ENCODE data around the gene CNTNAP2.

DNA sequence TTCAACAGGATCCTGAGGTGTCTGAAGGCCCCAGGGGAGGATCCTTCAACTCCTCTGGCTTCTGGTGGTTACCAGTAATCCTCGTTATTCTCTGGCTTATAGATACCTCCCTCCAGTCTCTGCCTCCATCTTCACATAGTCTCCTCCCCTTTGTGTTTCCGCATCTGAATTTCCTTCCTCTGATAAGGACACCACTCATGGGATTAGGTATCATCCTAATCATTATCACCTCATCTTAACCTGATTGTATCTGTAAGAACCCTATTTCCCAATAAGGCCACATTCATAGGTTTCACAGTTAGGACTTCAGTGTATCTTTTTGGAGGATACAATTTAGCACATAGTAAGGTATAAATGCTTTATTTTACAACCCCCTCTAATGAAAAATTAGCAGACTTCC lies 1189.2 kb downstream of the CNTNAP2 start:
- no peak for TF ChIP-seq POLR2AphosphoS5 (IDR thresholded peaks at IDR 0.05; ENCODE audit: control insufficient read depth, insufficient read depth, low read depth, low read length)
- no peak for TF ChIP-seq TCF7 (IDR thresholded peaks at IDR 0.05; ENCODE audit: borderline replicate concordance)
- TF ChIP-seq CHCHD3 (CRISPR knock-in tag; IDR thresholded peaks at IDR 0.05): no peak
- TF ChIP-seq EZH2 (IDR thresholded peaks at IDR 0.05; ENCODE audit: borderline replicate concordance, low read depth, low read length): no peak
- TF ChIP-seq, protein P1, sequence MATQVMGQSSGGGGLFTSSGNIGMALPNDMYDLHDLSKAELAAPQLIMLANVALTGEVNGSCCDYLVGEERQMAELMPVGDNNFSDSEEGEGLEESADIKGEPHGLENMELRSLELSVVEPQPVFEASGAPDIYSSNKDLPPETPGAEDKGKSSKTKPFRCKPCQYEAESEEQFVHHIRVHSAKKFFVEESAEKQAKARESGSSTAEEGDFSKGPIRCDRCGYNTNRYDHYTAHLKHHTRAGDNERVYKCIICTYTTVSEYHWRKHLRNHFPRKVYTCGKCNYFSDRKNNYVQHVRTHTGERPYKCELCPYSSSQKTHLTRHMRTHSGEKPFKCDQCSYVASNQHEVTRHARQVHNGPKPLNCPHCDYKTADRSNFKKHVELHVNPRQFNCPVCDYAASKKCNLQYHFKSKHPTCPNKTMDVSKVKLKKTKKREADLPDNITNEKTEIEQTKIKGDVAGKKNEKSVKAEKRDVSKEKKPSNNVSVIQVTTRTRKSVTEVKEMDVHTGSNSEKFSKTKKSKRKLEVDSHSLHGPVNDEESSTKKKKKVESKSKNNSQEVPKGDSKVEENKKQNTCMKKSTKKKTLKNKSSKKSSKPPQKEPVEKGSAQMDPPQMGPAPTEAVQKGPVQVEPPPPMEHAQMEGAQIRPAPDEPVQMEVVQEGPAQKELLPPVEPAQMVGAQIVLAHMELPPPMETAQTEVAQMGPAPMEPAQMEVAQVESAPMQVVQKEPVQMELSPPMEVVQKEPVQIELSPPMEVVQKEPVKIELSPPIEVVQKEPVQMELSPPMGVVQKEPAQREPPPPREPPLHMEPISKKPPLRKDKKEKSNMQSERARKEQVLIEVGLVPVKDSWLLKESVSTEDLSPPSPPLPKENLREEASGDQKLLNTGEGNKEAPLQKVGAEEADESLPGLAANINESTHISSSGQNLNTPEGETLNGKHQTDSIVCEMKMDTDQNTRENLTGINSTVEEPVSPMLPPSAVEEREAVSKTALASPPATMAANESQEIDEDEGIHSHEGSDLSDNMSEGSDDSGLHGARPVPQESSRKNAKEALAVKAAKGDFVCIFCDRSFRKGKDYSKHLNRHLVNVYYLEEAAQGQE (IDR thresholded peaks at IDR 0.05; ENCODE audit: borderline replicate concordance): no peak
- TF ChIP-seq, protein P1 (CRISPR knock-in tag; IDR thresholded peaks at IDR 0.05; ENCODE audit: low read depth): no peak
- TF ChIP-seq, protein P2, sequence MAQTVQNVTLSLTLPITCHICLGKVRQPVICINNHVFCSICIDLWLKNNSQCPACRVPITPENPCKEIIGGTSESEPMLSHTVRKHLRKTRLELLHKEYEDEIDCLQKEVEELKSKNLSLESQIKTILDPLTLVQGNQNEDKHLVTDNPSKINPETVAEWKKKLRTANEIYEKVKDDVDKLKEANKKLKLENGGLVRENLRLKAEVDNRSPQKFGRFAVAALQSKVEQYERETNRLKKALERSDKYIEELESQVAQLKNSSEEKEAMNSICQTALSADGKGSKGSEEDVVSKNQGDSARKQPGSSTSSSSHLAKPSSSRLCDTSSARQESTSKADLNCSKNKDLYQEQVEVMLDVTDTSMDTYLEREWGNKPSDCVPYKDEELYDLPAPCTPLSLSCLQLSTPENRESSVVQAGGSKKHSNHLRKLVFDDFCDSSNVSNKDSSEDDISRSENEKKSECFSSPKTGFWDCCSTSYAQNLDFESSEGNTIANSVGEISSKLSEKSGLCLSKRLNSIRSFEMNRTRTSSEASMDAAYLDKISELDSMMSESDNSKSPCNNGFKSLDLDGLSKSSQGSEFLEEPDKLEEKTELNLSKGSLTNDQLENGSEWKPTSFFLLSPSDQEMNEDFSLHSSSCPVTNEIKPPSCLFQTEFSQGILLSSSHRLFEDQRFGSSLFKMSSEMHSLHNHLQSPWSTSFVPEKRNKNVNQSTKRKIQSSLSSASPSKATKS (CRISPR knock-in tag; IDR thresholded peaks at IDR 0.05): no peak
- TF ChIP-seq ZNF212 (CRISPR knock-in tag; IDR thresholded peaks at IDR 0.05): no peak
- TF ChIP-seq PML (IDR thresholded peaks at IDR 0.05; ENCODE audit: low read length): no peak
- TF ChIP-seq KDM1A (IDR thresholded peaks at IDR 0.05): no peak
